NCI-H524 (cell line): ENCODE measurements around the gene LXN.
"Not testable (repeated sequence)": the region's sequence is repeated elsewhere in the genome, so short reads cannot be mapped to it uniquely, and the experiment has no call there.

Experiments
- DNase-seq, 2 experiments: peaks; one replicate each; lab custom pipeline; 2025; lab: John Stamatoyannopoulos, UW

LXN gene, protein sequence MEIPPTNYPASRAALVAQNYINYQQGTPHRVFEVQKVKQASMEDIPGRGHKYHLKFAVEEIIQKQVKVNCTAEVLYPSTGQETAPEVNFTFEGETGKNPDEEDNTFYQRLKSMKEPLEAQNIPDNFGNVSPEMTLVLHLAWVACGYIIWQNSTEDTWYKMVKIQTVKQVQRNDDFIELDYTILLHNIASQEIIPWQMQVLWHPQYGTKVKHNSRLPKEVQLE

DNA sequence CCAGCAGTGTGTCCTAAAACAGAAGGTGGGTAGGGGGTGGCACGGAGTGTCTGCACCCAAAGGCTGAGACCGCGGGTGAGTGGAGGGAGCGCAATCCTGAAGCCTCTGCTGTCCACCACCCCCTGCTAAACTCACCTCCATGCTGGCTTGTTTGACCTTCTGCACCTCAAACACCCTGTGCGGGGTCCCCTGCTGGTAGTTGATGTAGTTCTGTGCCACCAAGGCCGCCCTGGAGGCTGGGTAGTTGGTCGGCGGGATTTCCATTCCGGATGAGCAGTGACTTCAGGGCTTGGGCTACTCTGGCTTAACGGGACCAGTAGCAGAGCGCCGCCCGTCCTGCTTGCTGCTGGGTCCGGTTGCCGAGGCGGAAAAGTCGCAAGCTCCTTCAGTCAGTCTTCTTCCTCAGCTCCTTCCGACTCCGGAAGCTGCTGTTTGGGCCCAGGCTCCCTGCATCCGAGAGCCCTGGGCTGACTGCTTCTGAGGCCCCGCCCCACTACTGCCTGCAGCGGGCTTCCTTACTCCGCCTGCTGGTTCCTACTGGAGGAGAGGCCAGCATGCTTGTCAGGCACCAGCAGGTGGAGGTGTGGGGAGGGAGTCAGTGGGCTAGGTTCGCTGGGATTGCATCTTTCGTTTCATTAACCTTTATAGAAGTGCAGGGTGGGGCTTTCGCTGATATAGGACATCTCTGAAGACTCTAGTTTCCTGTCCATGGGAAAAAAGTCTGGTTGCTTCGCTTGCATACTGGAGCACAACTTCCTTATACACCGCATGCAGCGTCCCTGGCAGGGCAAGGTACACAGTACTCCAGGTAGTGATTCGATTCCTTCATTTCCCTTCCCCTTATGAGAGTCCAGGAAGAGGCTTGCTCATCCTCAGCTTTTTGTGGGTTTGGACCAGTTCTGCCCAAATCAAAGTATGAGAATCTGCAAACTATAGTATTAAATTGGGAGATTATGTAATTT lies at the start of gene LXN:
Gene LXN, minus strand, starts transcription at position 434 of the 962 bp plus-strand sequence. Its CDS starts 170 bp downstream, at position 264.
- DNase-seq: no peak

DNA sequence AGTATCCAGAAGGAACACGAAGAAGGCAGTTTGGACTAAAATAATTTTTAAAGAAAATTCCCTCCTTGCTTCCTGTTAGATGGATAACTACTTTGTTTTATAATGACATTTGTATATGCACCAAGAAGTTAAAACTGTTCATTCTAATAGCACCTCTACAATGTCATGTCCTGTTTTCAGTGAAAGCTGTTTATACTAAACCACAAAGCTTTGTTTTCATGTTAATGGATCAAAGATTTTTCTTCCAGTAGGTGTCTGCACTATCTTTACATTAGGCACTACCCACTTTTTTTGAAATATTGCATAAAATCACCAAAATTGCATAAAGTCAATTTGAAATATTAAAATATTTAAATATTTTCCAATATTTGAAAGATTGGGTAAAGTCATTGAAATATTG lies 49.7 kb upstream of the LXN start:
- DNase-seq: no peak

DNA sequence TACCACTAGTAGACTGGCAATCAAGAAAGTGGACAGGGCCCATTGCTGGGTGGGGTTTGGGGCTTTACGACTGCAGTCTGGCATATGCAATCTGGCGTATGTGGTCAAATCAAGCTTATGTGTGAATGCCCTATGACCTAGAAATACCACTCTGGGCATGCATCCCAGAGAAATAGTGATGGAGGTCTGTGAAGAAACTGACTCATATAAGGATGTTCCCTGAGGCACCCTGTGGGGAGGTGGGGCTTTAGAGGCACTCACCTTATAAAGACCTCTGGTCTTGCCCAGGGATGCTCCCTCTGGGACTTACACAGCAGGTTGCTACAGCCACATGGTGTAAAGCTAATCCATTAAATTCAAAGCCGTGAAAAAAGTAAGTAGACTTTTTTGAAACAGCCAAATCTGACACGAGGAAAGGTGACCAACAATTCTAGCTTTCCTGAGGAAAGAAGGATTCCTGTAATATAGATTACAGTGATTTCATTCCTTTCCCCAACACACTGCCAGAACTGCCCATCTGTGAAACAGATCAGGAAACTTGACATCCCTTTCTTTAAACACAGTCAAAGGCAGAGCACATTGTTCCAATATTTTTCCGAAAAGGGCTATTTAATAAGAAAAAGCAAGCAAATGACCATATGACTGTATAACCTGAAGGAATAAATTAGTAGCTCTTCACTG lies 46.2 kb upstream of the LXN start:
- DNase-seq: no peak

DNA sequence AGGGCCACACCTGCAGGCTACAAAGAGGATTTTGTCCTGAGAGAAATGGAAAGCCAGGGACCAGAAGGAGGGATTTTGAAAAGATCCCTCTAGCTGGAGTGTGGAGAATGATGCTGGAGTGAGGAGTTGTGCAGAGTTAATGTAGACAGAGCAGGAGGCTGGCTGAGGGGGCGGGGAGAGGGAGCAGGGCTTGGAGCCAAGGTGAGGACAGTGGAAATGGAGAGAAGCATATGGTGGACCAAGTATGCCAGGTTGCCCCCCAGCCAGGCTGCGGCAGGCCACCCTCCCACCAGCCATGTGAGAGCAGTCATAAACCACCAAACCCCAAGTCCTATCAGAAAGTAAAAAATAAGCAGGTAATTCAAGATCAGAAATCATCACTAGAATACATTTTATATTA lies 45.1 kb upstream of the LXN start:
- no peak for DNase-seq

DNA sequence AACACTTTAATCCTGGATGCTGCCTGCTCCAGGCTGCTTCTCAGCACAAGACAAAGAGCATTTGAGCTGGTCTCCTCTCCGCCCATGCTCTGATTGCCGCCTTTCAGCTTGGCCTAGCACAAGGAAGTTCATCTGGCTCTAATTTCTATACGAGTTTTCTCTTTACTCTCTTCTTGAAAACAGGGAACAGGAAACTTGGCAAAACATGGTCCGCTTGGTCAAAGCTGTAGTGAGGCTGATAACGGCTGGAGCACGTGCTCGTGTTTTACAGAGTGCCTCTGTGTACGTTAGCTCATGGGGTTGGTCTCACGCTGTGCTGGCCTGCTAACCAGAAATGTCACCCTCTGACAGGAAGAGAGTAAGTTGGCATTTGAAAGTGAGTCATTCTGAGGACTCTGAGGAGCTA lies 40.6 kb upstream of the LXN start:
- no peak for DNase-seq

DNA sequence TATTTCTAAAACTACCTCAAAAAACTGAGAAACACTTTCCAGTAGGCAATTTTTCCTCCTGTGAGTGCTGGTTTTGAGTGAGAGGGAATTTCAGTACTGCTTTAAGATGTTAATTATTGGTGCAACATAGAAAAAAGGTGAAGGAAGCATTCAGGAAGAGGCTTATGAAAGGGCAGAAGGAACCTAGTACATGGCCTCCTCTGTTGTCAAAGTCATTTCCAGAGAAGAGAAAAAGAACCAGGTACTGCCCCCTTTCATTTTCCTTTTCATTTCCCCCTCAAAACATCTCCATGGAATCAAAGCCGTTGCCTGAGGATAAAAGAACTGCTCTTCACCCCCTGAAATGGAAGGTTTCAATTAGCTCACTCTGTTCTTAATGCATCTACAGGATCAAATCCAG lies 40.0 kb upstream of the LXN start:
- no peak for DNase-seq

DNA sequence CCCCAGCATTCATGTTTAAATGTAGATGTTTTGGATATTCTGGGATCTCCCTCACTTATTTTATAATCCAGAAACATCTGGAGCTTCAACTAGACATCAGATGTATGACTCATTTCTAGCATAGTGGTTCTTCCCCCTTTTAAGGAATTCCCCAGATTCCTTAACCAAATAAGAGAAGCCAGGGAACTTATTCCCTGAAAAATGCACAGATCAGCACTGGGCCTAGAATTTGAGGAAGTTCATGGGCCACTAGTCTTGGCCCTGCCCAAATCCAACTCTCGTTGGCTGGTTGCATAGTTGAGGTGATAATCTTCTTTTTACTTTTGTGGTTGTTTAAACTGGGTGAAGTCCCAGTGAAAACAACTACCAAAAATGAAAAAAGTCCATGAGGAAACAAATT lies 39.4 kb upstream of the LXN start:
- DNase-seq: no peak

DNA sequence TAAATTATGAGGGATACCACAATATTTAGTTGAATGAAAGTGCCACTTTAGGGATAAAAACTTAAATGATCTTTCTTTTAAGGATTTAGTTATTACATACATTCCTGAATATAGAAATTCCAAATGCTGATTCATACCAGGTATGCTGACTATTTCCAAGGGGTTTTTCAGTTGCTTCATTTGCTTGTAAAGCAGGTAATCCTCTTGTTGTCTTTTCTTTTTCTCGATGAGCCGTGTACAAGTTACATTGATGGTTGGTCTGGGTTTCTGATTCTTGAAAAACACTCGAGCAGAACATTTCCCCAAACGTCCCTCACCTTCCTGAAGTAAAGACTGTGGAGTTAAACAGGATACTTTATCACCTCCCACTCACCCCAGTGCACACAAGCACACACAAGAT lies 38.2 kb upstream of the LXN start:
- DNase-seq: no peak

DNA sequence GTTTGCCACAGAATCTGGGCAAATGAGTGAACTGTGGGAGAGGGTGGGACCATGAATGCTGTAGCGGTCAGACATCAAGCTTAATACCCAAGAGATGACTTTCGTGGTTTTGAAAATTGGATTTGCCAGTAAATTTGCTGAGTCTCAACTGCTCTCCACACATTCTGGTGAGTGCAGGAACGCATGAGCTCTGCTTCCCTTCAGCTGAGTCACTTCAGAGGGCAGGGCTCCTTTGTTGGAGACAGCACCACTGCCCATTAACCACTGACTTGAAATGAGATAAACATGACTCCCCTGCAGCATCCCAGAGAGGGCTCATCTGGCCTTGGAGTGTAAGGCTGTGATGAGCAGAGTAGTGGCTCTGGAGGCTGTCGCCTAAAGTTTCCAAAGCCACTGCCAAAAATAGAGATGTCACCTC lies 37.2 kb upstream of the LXN start:
- no peak for DNase-seq

DNA sequence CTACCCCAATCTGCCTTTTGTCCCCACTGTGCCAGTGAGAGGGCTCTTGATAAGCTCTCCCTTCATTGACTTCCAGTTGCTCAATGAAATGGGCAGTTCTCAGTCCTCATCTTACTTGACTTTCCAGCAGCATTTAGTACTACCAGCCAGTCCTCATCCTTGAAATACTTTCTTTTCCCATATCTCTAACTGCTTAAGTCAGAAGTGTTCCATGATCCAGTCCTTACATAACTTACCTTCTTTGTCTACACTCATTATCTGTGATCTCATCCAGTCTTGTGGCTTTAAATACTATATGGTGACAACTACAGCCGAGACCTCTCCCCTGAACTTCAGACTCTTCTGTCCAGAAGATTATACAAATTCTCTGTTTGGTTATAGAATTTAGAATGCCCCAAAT lies 31.1 kb upstream of the LXN start:
- DNase-seq: no peak

DNA sequence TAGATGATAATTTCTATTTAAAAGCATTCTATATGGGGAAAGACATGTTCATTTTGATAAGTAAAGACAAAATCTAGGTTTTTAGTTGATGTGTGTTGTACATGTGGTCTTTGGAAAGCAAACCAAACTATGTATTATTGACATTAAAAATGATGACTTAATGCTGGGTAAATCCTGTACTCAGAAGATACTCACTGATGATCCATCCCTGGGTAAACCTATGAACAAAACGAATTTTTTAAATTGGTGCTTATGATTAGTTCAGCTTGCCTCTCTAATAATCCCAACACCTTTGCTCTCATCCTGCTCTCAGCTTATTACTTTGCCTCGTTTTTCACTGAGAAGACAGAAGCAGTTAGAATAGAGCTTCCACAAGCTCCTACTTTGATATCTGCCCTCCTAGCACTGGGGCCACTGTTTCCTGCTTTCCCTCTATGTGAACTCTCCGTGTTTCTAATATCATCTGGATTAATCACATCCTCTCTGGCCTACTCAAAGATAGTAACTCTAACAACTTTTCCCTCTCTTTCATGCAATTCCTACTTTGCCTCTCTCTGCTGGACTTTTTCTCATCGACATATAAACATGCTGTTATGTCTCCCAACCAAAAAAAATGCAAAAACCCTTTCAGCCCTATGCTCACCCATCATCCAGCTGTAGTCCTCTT lies 30.5 kb upstream of the LXN start:
- DNase-seq: no peak

DNA sequence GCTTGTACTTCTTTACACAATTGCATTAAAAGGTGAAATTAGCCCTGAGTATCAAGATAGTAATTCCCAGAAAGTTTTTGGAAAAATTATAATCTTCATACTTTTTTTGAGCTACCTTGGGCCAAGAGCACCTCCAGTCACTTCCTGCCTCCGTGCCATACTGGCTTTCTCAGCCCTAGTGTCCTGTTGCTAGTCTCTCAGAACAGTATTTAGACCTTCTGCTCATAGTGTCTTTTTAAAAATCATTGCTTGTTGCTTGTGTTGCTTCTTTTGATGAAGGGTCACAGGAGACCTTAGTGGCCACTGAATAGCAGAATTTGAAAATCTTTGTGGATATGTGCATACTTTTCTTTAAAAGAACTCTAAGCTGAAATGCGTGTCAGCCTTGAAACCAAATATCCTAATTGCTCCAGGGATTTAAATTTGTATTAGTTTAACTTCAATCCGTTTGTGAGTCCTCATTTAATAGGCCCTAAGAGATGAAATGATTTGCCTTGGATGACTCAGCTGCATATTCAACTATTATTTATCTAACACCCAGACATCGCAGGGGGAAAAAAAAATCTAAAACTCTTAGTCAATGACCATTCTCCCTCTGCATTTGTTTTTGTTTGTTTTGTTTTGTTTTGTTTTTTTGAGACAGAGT lies 29.1 kb upstream of the LXN start:
- DNase-seq: no peak

DNA sequence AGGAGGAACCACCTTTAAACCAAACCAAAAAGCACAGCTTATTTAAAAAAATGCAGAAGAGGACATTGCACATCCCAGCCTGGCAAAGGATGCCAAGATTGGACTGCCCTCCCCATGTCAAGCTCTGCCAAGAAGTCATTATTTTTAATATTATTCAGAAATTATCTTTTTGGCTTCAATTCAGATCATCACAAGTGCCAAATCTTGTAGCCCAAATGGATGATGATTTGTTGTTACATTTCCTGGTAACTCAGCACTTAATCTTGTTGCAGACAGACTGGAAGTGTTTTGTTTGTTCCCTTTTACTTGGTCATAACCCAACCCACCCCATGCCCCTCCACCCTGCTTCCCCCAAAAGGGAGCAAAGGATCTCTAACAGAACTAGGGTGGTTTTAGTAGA lies 28.1 kb upstream of the LXN start:
- no peak for DNase-seq

DNA sequence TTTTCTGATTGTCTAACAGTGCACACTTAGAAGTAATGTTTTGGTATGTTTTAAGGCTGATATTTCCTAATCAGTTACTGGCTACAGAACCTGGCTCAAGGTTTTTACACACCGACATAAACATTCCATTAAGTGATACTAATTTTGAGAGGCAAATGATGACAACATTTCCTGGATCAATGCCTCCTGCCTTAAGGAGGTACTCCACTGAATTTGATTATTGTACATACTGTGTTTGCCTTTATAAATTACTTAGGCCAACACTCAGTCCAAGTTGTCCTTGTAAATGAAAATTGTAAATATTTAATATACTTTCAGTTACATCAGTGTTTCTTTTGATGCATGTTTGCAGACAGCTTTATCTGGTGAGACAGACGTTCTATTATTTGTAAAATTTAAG lies 24.2 kb upstream of the LXN start:
- no peak for DNase-seq

DNA sequence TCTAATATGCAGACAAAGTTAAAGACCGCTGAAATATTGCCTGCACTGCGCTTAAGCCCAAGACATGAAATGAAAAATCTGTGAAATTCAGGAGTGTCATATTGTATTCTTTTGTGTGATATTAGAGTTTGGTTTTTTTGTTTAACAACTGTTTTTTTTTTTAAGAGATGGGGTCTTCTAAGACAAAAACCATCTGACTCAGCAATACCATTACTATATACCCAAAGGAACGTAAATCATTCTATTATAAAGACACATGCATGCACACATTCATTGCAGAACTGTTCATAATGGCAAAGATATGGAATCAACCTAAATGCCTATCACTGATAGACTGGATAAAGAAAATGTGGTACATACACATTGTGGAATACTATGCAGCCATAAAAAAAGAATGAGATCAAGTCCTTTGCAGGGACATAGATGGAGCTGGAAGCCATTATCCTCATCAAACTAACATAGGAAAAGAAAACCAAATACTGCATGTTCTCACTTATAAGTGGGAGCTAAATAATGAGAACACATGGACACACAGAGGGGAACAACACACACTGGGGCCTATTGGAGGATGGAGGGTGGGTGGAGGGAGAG lies 21.5 kb upstream of the LXN start:
- DNase-seq: not testable (repeated sequence)

DNA sequence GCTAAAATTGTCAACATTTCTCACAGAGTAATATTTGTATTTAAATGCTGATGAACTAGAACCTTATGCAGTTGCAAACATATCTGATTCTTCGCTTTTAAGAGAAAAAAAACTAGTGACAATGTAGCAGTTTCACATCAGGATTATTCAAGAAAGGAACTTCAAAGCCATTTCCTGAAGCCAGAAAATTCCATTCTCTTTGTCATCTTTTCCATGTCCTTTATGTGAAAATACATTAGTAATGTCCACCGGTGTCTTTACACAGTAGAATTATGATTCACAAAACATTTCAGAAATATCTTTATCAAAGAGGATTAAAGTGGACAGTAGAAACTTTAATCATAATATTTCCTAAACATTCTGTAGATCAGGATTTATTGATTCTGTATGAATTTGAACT lies 12.7 kb upstream of the LXN start:
- no peak for DNase-seq

DNA sequence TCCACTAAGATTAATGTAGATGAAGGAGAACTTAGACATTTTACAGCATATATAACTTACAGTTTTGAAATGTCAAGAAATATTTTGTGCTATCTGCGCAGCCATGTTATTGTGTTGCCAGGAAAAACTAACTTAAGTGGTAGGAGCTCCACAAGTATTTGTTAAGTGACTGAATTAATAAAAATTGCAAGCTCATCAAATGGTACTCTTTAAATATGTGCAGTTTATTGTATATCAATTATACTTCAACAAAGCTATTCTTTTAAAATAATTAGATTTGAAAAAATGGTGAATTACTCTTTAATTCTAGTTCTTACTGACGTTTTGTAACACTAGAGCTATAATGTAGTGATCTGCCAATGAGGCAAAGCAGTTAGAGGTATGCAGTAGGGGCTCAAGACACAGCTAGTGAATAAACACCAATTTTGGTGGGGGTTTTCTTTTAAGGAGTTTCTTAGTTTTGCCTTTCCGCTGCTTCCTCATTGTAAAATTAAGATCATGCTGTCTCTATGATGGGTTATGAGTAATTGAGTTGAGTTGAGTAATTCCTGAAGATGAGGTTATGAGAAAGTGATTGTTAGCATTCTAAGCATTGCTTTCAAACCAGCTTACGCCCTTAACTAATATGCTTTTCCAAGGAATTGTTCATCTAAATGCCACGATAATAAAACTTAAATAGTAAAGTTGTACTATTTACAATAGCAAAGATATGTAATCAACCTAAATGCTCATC lies 10.9 kb upstream of the LXN start:
- no peak for DNase-seq

DNA sequence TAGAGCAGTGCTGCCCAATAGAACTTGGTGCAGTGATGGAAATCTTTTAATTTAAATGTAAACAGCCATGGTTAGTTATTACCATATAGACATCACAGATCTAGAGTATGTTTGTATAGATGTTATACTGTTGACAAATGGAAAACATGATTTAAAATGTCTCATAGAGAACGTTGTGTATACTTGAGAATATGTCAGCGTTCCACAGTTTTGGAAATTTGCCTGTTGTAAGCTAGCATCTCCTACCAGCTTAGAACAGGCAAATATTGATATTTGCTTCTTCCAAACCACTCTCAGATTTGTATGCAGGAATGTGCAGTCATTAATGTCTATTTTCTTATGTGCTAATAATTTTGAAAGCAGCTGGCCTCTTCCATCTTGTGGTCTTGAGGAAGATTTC lies 8.4 kb upstream of the LXN start:
- DNase-seq: no peak

DNA sequence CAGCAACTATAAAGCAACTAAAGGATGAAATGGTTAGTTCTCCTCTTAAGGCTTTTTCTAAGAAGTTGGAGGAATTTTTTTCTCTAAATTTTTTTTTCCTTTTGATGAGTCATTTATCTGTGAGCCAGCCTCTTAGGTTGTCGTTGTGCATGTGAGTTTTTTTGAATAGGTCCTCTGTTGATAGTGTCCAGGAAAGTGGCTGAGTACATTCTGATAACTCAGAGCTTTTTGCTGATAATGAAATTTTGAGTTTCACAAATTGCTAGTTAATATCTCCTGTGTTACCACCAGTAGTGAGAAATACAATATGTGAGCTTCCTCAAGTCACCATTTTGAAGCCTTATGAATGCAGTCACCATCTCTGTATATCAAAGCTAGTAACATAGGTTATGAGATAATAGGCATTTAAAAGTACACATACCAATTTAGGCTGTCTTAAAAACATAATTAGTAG lies 7.1 kb upstream of the LXN start:
- DNase-seq: no peak

DNA sequence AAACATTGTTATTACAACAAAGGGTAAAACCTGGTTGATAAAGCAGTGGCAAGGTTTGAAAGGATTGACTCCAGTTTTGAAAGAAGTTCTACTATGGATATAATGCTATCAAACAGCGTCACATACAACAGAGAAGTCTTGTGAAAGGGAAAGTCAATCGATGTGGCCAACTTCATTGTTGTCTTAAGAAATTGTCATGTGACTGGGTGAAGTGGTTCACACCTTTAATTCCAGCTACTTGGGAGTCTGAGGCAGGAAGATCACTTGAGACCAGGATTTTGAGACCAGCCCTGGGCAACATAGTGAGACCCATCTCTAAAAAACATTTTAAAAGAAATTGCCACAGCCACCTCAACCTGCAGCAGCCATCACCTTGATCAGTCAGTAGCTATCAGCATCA lies 6.2 kb upstream of the LXN start:
- DNase-seq: no peak

DNA sequence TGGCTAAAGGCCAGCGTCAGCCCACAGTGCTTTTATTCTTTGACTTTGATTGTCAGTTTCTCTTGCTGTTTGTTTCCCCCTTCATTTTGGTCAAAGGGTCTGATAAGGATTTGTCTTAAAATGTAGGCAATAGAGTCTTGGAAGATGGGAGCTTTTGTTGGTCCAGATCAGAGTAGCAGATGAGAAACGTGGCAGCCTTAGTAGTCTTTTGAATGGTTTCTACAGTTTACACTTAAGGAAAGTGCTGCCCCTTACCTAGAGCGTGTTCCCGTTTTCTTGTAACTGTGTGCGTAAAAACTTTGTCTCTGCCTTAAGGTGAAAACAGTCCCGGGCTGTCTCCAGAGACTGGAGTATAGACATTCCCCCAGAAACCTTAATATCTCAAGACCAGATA lies 630 bp downstream of the LXN start:
- no peak for DNase-seq
